COLO829 (cell line): ENCODE measurements around the gene CFP.
"Not testable (repeated sequence)": the region's sequence is repeated elsewhere in the genome, so short reads cannot be mapped to it uniquely, and the experiment has no call there.

ENCODE experiments used
- DNase-seq: peaks from one replicate; pipeline ENCODE4 v3.0.0; 2012; ENCODE audit warnings: low spot score

The CFP gene

GRCh38 chrX:47629419-47630200 is at the start of gene CFP:
Gene CFP, minus strand, starts transcription at chrX:47629930. Its CDS starts 86 bp downstream, at chrX:47629844.
- no peak for DNase-seq

GRCh38 chrX:47675959-47676859 is 46.5 kb upstream of the CFP start:
- not testable (repeated sequence) for DNase-seq

GRCh38 chrX:47674776-47675175 is 45.0 kb upstream of the CFP start:
- DNase-seq: no peak

GRCh38 chrX:47665797-47666196 is 36.1 kb upstream of the CFP start:
- DNase-seq: not testable (repeated sequence)

DNA sequence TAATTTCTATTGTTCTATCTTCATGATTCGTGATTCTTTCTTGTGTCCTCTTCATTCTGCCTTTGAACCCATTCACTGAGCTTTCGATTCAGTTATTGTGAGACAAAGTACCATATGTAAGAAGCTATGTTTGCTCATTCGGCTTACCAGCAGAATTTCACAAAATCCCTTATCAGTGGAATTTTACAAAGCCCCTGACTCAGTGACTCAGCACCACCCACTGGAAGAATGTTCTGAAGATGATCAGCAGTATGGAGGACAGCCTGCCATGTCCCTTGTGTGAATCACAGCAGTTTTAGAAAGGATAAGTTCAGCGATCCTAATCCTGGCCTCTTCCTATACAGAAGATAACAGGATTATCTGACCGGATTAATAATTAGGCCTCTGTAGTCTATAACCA is 35.0 kb upstream of the CFP start:
- DNase-seq: no peak

GRCh38 chrX:47662144-47662657 is 32.5 kb upstream of the CFP start:
- peak; percentile 58 for DNase-seq

DNA sequence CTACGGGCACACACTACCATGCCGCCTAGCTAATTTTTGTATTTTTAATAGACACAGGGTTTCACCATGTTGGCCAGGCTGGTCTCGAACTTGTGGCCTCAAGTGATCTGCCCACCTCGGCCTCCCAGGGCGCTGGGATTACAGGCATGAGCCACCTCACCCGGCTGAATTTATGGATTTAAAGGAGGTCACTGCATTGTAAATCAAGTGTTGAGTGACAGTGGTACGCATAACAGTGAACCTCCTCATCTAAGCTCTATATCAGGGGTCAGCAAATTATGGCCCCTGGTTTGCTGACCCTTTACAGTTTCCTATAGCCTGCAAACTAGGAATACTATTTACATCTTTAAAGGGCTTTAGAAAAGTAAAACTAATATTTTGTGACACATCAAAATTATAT is 31.8 kb upstream of the CFP start:
- DNase-seq: no peak

- no peak for DNase-seq
Measured at GRCh38 chrX:47659421-47659726, 29.6 kb upstream of the CFP start.

DNA sequence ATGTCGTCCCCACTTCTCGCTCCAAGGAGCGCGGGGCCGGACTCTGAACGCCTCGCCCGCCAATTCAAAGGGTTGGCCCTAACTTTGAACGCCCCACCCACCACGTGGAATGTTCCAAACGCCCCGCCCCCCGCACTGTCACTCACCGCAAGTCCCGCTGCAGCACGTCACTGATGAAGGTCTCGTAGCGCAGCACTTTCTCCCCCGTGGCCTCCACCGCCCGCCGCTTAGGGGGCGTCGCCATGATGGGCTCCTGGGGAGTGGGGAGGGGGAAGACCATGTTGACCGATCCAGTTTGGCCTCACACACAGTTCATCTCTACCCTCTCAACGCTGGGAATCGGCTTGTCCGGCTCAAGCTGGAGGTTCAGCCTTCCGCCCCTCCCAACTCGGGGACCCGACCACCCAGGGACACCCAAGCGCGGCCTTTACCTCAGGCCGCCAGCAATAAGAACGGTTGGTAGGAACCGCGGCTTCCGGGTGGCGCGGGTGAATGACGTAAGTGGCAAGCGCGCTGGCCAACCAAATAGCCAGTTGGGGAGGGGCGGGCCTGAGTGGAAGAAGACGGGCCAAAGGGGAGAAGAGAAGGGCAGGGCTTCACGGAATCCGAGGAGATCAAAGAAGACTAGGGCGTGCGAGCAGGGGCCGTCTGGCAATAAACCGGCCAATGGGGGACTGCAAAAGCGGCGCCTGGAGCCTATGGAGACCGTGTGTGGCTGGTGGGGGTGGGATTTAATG is 29.1 kb upstream of the CFP start, which contains the start of gene UXT:
Gene UXT (minus strand): TSS at position 497 of the 737 bp plus-strand sequence. CDS start 253 bp downstream, at position 244.
- DNase-seq: peak; percentile 88

DNA sequence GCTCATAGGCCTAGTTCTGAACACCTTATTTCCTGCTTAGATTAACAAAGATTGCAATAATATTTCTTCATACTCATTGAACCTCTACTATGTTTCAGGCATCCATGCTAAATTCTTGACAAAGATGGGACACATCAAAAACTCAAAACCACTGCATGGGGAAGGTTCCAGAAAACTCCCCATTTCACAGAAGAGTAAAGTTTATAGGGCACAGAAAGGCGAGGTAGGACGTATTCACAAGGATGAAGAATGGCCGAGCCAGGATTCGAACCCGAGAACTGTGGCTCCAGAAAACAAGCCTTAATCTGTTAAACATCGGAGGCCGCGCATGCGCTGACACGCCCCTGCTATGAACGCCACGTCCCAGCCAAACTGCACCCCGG is 28.6 kb upstream of the CFP start:
- DNase-seq: no peak

GRCh38 chrX:47651043-47651905 is 21.5 kb upstream of the CFP start:
- DNase-seq: no peak

- DNase-seq: peak; percentile 89
Measured at GRCh38 chrX:47650164-47651042, 20.7 kb upstream of the CFP start, which contains the start of gene ELK1. Gene ELK1, minus strand, starts transcription at chrX:47650563. Its CDS starts 9,122 bp downstream, at chrX:47641441.

DNA sequence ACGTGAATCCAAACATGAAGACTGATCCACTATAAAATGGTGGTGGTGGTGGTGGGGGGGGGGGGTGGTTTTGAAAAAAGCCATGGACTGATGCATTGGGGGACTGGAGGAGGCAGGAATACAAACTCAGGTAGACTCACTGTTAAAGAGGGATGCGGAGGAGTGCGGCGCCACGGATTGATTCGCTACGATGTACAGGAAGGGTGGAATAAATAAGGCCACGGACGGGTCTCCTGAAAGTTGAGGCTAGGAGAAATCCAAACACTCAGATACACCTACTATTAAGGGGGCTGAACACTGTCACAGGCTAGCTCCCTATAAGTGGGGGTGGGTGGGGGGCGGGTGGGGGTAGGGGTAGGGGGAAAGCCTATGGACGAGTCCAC is 20.0 kb upstream of the CFP start:
- DNase-seq: no peak

GRCh38 chrX:47649271-47649670 is 19.5 kb upstream of the CFP start:
- DNase-seq: no peak

DNA sequence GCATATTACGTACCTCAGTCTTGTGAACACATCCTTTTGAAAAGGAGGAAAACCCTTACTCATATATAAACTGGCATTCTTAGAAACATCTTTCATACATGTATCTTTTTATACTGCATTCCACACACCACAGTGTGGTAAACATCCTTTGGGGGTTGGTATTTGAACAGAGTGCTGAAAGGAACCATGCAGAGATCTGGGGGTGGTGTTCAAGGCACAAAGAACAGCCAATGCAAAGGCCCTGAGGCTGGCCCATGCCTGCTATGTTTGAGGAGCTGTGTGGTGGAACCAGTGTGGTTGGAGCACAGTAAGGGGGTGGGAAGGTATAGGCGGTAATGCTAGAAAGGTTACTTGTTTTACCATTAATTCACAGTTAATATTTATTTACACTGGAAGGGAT is 18.6 kb upstream of the CFP start:
- DNase-seq: no peak

GRCh38 chrX:47646636-47647035 is 16.9 kb upstream of the CFP start:
- DNase-seq: no peak

GRCh38 chrX:47645530-47645929 is 15.8 kb upstream of the CFP start:
- no peak for DNase-seq

DNA sequence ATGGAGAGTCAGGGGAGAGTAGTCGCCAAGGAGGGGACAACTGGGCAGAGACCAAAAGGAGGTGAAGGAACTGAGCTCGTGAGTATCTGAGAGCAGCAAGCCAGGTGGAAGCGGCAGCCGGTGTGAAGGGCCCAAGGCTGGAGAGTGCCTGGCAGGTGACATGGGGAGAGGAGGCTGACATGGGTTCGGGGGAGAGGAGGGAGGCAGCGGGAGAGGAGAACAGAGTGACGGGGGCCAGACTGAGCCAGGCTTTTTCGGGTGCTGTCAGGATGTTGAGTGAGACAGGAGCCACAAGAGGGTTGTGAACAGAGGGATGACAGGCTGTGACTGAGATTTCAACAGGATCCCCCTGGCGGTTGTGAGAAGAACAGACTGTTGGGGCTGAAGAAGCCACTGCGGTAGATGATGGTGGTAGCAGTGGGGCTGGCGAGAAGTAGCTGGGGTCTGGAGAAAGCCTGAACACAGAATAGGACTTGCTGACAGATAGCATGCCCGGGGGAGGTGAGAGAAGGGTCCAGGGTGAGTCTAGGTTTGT is 14.9 kb upstream of the CFP start:
- DNase-seq: no peak

DNA sequence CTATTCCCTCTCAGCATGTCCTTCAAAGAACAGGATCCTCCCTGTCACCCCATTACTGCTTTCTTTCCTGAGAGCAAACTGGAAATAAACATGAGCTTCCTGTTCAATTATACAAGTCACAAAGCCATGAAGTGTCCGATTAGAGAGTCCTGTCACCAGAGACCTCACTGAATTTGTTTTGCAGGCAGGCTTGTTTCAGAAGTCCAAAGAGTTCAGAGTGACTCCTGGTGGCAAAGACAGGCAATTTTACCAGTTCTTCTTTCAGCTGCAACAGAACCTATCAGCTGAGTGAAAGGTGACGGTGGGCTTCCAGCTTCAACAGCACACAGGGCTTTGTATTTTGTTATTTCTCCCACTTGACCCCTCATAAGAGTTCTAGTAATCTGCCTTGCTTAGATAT is 14.2 kb upstream of the CFP start:
- DNase-seq: no peak

- DNase-seq: no peak
Measured at GRCh38 chrX:47638816-47639215, 9.1 kb upstream of the CFP start.
